IPS-20b (cell line): Measurements from ENCODE around the gene DPM1.

ENCODE experiments used
- H3K27ac ChIP-seq: one replicate; pipeline ENCODE4 v1.5.1; 2013; ENCODE audit warnings: low read length
- H3K27me3 ChIP-seq: 2 replicates; pipeline ENCODE4 v1.6.1; 2013; ENCODE audit warnings: mild to moderate bottlenecking, low read length, inconsistent platforms; ENCODE audit not compliant: insufficient read depth
- H3K36me3 ChIP-seq: 2 replicates; pipeline ENCODE4 v1.6.1; 2013; ENCODE audit warnings: low read depth, mild to moderate bottlenecking, inconsistent platforms, low read length, moderate library complexity; ENCODE audit not compliant: insufficient read depth
- H3K4me1 ChIP-seq: 2 replicates; pipeline ENCODE4 v1.6.1; 2013; ENCODE audit warnings: mild to moderate bottlenecking, control low read depth, inconsistent platforms, low read length, moderate library complexity; ENCODE audit not compliant: insufficient read depth
- H3K4me3 ChIP-seq: 2 replicates; pipeline ENCODE4 v1.5.1; 2013; ENCODE audit warnings: mild to moderate bottlenecking, low read length, inconsistent platforms
- H3K9ac ChIP-seq: 2 replicates; pipeline ENCODE4 v1.6.1; 2013; ENCODE audit warnings: low read depth, mild to moderate bottlenecking, inconsistent platforms, low read length, moderate library complexity
- H3K9me3 ChIP-seq: 2 replicates; pipeline ENCODE4 v1.6.1; 2013; ENCODE audit warnings: mild to moderate bottlenecking, low read depth, low read length, inconsistent platforms; ENCODE audit not compliant: insufficient read depth

Gene DPM1

DNA sequence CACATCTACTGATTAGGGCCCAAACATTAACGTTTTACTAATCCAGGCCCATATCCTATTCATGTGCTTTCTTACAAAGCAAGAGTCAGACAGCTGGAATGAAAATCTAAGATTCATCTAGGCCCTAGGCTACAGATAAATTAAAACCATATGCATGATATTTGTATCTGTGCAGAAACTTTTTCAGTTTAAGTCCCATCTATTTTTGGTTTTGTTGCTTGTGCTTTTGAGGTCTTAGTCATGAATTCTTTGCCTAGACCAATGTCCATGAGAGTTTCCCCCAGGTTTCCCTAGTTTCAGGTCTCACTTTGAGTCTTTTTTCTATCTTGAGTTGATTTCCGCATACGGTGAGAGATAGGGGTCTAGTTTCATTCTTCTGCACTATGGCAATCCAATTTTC, 47.3 kb downstream of the DPM1 start:
- no peak overlapping the region for H3K4me3 ChIP-seq
- no peaks in the 10 kb centered on the region for H3K27me3 ChIP-seq
- no peak overlapping the region for H3K9ac ChIP-seq
- H3K36me3 ChIP-seq = peaks cover 64% of the 10 kb centered on the region
- H3K27ac ChIP-seq = no peak overlapping the region
- no peaks in the 10 kb centered on the region for H3K9me3 ChIP-seq
- H3K4me1 ChIP-seq = peaks cover 19% of the 10 kb centered on the region

DNA sequence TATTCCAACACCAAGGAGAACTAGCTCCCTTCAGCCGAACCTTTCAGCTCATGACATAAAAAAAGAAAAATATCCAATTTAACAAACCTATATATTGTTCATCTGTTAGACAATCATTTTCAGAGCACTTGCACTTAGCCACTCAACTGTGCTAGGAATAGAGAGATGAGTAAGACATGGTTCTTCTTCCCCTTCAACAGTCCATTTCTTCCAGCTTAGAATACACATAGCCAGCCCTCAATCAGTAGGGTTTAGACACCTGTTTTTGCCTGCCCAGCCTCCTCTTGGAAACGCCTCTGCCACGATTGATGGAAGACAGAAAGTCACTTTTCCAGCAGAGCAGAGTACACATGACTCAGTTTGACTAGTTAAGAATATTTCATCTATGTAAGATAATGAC, 48.9 kb downstream of the DPM1 start:
- Histone ChIP-seq H3K27me3 (no peaks in the 10 kb centered on the region), H3K36me3 (peaks cover 56% of the 10 kb centered on the region), H3K9me3 (no peaks in the 10 kb centered on the region), H3K4me1 (peaks cover 11% of the 10 kb centered on the region), H3K27ac (no peak overlapping the region), H3K4me3 (no peak overlapping the region), H3K9ac (no peak overlapping the region)

DNA sequence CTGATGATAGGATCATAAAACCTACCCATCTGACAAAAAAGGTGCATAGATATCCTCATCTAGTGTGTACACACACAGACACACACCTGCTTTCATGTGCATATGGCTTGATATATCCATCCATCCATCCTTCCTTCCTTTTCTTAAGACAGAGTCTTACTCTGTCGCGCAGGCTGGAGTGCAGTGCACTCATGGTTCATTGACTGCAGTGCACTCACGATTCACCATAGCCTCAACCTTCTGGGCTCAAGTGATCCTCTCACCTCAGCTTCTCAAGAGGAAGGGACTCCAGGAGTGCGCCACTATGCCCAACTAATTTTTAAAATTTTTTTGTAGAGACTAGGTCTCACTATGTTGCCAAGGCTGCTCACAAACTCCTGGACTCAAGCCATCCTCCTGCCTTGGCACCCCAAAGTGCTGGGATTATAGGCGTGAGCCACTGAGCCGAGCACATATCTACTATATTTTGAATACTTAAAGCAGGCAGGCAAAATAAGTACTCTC, 54.2 kb downstream of the DPM1 start:
- no peak overlapping the region for H3K4me3 ChIP-seq
- peaks cover 69% of the 10 kb centered on the region for H3K36me3 ChIP-seq
- H3K9ac ChIP-seq = no peak overlapping the region
- no peak overlapping the region for H3K27ac ChIP-seq
- no peaks in the 10 kb centered on the region for H3K27me3 ChIP-seq
- H3K4me1 ChIP-seq = no peaks in the 10 kb centered on the region; the same call in 1 of the 2 replicates
- no peaks in the 10 kb centered on the region for H3K9me3 ChIP-seq

DNA sequence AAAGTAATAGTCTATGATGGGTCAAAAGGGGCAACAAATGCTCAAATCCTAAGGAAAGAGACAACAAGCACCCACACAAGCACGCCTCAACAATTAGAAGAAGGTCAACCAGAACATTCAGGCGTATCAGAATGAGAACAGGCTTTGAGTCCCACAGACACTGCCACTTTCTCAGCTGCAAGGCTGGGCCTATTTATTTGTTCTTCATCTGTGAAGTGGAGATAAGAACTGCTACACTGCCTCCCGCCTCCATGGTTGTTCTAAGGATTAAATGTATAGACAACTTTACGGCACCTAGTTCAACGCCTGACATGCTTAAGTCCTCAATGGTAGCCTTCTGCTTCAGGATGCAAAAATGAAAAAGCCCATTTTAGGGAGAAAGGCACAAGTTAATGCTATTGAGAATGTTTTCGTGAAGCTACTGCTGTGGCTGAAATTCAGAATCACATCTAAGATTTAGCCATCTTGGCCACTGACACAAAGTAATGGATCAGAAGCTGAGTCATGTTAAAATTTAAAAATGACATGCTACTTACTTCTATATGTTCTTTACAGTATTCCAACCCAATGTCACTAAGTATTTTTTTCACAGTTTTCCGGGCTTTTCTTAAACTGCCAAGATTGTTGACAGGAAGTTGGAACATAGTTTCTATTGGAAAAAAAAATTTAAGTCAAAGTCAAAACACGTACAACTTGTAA, 54.8 kb downstream of the DPM1 start:
- Histone ChIP-seq H3K27me3 (no peaks in the 10 kb centered on the region), H3K9ac (no peak overlapping the region), H3K9me3 (no peaks in the 10 kb centered on the region), H3K27ac (no peak overlapping the region), H3K4me3 (no peak overlapping the region), H3K36me3 (peaks cover 75% of the 10 kb centered on the region), H3K4me1 (no peaks in the 10 kb centered on the region; the same call in 1 of the 2 replicates)

DNA sequence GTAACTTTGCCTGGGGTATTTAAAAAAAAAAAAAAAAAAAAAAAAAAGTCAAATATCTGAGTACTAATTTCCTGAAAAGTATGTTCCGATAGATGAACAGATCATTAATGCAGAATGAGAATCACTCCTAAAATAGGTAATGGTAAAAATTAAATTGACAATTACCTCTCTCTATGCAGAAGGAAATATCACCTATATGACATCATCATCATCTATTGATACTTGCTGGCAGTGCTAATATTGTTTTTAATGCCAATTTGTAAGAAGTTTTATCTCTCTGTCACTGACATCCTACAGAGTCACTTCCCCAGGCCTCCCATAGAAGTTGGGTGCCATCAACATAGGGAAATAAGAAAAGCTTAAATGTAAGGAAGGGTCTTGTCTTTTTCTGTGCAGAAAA, 57.0 kb downstream of the DPM1 start:
- H3K4me3 ChIP-seq = no peak overlapping the region
- no peak overlapping the region for H3K9ac ChIP-seq
- H3K9me3 ChIP-seq = no peaks in the 10 kb centered on the region
- peaks cover 84% of the 10 kb centered on the region for H3K36me3 ChIP-seq
- no peak overlapping the region for H3K27ac ChIP-seq
- H3K27me3 ChIP-seq = no peaks in the 10 kb centered on the region
- no peaks in the 10 kb centered on the region; the same call in 1 of the 2 replicates for H3K4me1 ChIP-seq

DNA sequence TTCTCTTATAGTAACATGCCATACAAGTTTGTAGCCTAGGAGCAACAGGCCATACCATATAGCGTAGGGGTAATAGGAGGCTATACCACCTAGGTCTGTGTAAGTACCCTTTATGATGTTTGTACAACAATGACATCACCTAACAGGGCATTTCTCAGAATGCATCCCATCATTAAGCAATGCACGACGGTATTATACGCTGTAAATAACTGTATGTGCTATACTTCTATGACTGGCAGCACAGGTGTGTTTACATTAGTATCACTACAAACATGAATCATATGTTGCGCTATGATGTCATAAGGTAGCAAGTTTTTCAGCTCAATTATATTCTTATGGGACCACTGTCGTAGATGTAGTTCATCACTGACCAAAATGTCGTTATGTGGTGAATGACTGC, 58.1 kb downstream of the DPM1 start:
- no peak overlapping the region for H3K4me3 ChIP-seq
- H3K9ac ChIP-seq = no peak overlapping the region
- H3K4me1 ChIP-seq = no peaks in the 10 kb centered on the region
- peaks cover 91% of the 10 kb centered on the region for H3K36me3 ChIP-seq
- no peaks in the 10 kb centered on the region for H3K27me3 ChIP-seq
- no peak overlapping the region for H3K27ac ChIP-seq
- no peaks in the 10 kb centered on the region for H3K9me3 ChIP-seq

DNA sequence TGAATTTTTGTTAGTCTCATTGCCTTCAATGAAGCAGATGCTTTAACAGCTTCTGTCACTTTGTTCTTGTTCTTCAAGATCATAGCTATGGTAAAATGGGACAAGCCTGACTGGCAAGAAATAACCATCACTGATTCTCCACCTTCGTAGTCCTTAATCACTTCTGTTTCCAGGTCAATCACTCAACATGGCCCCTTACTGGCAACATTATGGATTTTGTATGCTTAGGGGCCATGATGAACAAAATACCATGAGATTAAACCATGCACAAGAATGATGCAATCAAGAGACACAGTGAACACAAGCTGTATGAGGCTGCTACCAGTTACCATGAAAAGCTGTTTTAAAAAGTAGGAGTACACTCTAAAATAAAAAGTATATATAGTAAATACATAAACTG, 59.9 kb downstream of the DPM1 start:
- Histone ChIP-seq H3K36me3 (peaks cover 99% of the 10 kb centered on the region), H3K9me3 (no peaks in the 10 kb centered on the region), H3K9ac (no peak overlapping the region), H3K27ac (no peak overlapping the region), H3K27me3 (no peaks in the 10 kb centered on the region), H3K4me3 (no peak overlapping the region), H3K4me1 (no peaks in the 10 kb centered on the region)

DNA sequence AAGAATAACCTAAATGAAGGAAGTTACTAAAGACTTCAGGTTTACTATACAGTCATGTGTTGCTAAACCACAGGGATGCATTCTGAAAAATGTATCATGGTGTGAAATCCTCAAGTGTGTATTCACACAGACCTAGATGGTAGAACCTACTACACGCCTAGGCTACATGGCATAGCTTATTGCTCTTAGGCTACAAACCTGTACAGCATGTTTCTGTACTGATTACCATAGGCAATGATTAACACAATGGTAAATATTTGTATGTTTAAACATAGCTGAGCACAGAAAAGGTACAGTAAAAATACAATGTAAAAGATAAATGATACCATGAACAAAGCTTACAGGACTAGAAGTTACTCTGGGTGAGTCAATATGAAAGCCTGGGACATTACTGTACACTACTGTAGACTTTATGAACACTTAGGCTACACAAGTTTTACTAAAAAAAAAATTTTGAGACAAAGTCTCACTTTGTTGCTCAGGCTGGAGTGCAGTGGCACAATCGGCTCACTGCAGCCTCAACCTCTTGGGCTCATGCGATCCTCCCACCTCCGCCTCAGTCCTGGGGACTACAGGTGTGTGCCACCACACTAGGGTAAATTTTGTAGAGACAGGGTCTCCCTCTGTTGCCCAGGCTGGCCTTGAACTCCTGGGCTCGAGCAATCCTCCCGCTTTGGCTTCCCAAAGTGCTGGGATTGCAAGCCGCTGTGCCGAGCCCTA, 63.1 kb downstream of the DPM1 start:
- Histone ChIP-seq H3K27ac (no peak overlapping the region), H3K36me3 (peaks cover 99% of the 10 kb centered on the region), H3K27me3 (no peaks in the 10 kb centered on the region), H3K4me1 (no peaks in the 10 kb centered on the region), H3K9ac (no peak overlapping the region), H3K9me3 (no peaks in the 10 kb centered on the region), H3K4me3 (no peak overlapping the region)

DNA sequence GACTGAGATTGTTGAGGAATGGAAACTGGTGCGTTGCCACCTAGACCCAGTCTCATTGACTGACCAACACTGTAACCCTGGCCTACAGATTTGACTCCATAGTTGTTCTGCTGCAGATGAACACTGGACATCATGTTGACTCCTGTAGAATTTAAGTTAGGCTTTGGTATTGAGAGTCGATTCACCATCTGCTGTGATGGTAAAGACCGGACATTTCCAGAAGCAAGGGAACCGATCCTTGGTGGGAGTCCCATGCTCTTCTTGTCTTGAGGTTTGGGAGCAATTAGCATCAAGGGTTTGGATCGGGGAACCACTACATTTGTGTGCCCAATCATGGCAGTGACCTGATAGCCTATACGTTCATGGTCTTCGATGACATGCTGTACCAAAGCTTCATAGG, 64.7 kb downstream of the DPM1 start:
- Histone ChIP-seq H3K27me3 (no peaks in the 10 kb centered on the region), H3K9ac (no peak overlapping the region), H3K36me3 (peaks cover 99% of the 10 kb centered on the region), H3K27ac (no peak overlapping the region), H3K9me3 (no peaks in the 10 kb centered on the region), H3K4me3 (no peak overlapping the region), H3K4me1 (no peaks in the 10 kb centered on the region)

DNA sequence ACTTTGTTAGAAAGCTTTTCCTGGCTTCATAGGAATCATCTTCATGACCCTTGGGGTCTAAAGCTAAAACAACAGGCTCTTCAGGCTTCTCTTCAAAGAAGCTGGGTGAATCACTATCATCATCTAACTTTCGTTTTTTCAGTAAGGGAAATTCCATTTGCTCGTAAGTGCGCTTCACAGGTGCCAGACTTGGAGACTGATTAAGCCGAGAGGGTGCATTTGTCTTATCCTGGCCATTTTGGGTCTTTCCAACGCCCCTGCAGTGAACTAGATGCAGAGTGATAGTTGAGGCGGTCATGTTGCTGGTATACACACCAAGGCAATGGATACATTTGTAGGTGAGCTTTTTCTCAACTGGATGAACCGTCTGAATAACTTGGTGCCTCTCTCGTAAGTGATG, 65.9 kb downstream of the DPM1 start:
- Histone ChIP-seq H3K9ac (no peak overlapping the region), H3K4me3 (no peak overlapping the region), H3K27ac (no peak overlapping the region), H3K9me3 (no peaks in the 10 kb centered on the region), H3K36me3 (peaks cover 91% of the 10 kb centered on the region), H3K4me1 (no peaks in the 10 kb centered on the region), H3K27me3 (no peaks in the 10 kb centered on the region)

DNA sequence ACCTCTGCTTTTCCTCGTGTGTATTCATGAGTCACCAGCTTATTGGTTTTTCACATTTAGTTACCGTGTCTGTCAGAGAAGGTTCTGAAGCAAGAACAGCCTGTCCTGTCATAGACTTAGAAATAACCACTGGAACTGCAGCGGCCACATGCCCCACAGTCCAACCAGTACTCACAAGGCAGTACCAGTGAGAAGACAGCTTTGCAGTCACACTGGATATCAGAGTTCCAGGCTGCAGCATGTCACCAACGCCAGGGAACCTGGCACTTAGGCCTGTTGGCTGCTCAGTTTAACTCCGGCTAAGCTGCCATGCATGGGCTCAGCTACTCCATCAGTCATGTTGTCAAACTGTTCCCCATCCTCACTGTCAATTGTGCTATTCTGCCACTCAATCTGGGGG, 67.2 kb downstream of the DPM1 start:
- H3K27ac ChIP-seq = no peak overlapping the region

DNA sequence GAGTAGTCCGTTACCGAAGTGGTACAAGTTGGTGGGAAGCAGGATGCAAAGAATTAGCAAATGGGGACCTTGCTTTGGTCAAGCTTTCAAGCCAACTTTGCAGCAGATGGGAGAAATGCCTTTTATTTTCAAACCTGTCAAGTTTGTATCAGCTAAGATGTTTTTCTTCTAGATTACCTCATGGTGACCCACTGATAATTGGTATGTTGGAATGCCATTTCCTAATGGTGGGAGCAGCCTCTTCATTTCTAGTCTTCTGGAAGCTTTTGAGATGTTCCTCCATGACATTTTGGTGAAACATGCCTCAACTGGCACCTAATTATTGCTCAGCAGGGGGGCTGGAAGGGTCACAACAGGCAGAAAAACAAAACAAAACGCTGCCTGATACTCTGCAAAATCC, 70.8 kb downstream of the DPM1 start:
- no peaks in the 10 kb centered on the region for H3K27me3 ChIP-seq
- no peak overlapping the region for H3K4me3 ChIP-seq
- no peaks in the 10 kb centered on the region for H3K4me1 ChIP-seq
- peaks cover 44% of the 10 kb centered on the region for H3K36me3 ChIP-seq
- no peak overlapping the region for H3K9ac ChIP-seq
- H3K27ac ChIP-seq = no peak overlapping the region
- H3K9me3 ChIP-seq = no peaks in the 10 kb centered on the region

More for the DNA sequence above, 67.2 kb downstream of the DPM1 start:
- H3K4me3 ChIP-seq = no peak overlapping the region
- H3K27me3 ChIP-seq = no peaks in the 10 kb centered on the region
- H3K9me3 ChIP-seq = no peaks in the 10 kb centered on the region
- H3K9ac ChIP-seq = no peak overlapping the region
- H3K4me1 ChIP-seq = no peaks in the 10 kb centered on the region
- H3K36me3 ChIP-seq = peaks cover 79% of the 10 kb centered on the region
